Activated naive CD8-positive, alpha-beta T cell treated with anti-CD3 and anti-CD28 coated beads, Interleukin-2, amount 50 U/mL, for 24 hours (primary cell): ENCODE measurements around the gene LRP2.
"Not testable (repeated sequence)": the region's sequence is repeated elsewhere in the genome, so short reads cannot be mapped to it uniquely, and the experiment has no call there.

Experiments used
- ATAC-seq: fragments of 150-1000 bp; cut with Tn5 transposase; one replicate; pipeline ENCODE4 v1.10.0; 2021
- DNase-seq: peaks from one replicate; pipeline ENCODE4 v3.0.0; 2021
- H3K27ac Mint-ChIP-seq: one replicate; pipeline ENCODE4 v1.8.0; 2021; ENCODE audit warnings: mild to moderate bottlenecking, mixed read lengths
- H3K27me3 Mint-ChIP-seq: one replicate; pipeline ENCODE4 v1.8.0; 2021; ENCODE audit warnings: mixed read lengths
- H3K36me3 Mint-ChIP-seq: one replicate; pipeline ENCODE4 v1.8.0; 2021; ENCODE audit warnings: low read depth, mixed read lengths
- H3K4me1 Mint-ChIP-seq: one replicate; pipeline ENCODE4 v1.8.0; 2021; ENCODE audit warnings: mixed read lengths
- H3K4me3 Mint-ChIP-seq: one replicate; pipeline ENCODE4 v1.8.0; 2021; ENCODE audit warnings: mild to moderate bottlenecking, moderate library complexity, mixed read lengths
- H3K9me3 Mint-ChIP-seq: one replicate; pipeline ENCODE4 v1.8.0; 2021; ENCODE audit warnings: mixed read lengths

The LRP2 gene

DNA sequence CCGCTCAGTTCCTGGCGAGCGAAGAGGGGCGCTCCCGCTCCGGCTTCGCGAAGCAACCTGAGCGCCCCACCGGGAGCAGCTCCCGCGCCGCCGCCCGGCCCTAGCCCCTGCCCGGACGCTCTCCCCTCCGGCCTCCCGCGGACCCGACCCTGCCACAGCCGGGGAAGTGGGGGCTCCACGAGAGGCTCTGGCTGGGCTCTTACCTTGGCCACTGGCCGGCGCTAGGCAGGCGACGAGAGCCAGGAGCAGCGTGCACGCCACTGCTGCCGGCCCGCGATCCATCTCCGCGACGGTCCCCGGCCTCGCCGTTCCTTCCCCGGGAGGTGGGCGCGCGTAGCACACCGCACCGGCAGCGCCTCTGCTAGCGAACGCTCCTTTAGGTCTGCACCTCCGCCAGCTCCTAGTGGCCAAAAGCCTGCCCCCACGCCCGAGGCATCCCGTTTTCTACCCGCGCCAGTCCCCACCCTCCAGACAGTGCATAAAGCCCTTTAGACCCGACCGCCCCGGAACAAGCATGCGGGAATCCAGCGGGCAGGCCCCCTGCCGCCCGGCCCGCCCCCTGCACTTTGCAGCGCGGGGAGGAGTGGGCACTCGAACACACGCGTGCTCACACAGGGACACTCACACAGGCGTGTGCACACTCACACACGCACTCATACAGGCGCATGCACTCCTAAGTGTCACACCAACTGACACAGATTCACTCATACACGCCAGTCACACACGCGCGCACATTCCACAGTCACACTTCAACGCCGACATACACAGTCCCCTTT lies at the start of gene LRP2:
Gene LRP2 (minus strand): TSS at position 417 of the 776 bp plus-strand sequence. CDS start 135 bp downstream, at position 282.
- H3K27me3 Mint-ChIP-seq, result peaks cover 60% of the 10 kb centered on the region
- H3K9me3 Mint-ChIP-seq, result no peaks in the 10 kb centered on the region
- no peaks in the 10 kb centered on the region for H3K36me3 Mint-ChIP-seq
- peak; percentile 22 for ATAC-seq
- H3K27ac Mint-ChIP-seq, result peak within 1 kb of the TSS; percentile 68
- peaks cover 34% of the 10 kb centered on the region for H3K4me1 Mint-ChIP-seq
- DNase-seq, result peak; percentile 21
- peak within 1 kb of the TSS; percentile 84 for H3K4me3 Mint-ChIP-seq

DNA sequence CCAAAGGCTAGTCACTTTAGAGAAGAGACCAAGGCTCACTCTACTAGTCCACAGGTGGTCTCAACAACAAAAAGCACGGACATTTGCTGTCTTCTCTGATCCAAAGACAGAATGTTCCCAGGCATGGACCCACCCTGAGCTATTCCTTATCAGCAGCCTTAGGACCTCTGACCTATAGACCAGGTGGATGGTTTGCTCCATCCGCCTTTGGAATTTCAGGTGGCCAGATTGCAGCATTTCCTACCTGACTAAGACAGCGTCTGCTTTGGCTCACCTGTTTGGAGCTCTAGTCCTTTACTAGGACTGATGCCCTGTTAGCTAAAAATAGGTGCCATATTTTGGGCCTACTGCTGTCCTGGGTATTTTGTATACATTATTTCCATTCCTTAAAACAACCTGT lies 44.6 kb upstream of the LRP2 start:
- no peak overlapping the region for H3K4me3 Mint-ChIP-seq
- no peaks in the 10 kb centered on the region for H3K4me1 Mint-ChIP-seq
- H3K27me3 Mint-ChIP-seq, result peaks cover 11% of the 10 kb centered on the region
- ATAC-seq, result no peak
- H3K27ac Mint-ChIP-seq, result no peak overlapping the region
- H3K36me3 Mint-ChIP-seq, result no peaks in the 10 kb centered on the region
- no peaks in the 10 kb centered on the region for H3K9me3 Mint-ChIP-seq
- DNase-seq, result no peak

DNA sequence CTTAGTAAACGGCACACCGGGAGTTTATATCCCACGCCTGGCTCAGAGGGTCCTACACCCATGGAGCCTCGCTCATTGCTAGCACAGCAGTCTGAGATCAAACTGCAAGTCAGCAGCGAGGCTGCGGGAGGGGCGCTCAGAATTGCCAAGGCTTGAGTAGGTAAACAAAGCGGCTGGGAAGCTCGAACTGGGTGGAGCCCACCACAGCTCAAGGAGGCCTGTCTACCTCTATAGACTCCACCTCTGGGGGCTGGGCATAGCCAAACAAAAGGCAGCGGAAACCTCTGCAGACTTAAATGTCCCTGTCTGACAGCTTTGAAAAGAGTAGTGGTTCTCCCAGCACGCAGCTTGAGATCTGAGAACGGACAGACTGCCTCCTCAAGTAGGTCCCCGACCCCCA lies 37.2 kb upstream of the LRP2 start:
- not testable (repeated sequence) for ATAC-seq, H3K9me3 Mint-ChIP-seq, H3K4me1 Mint-ChIP-seq, DNase-seq, H3K27ac Mint-ChIP-seq, H3K36me3 Mint-ChIP-seq, H3K4me3 Mint-ChIP-seq
- H3K27me3 Mint-ChIP-seq, result peaks cover 16% of the 10 kb centered on the region

DNA sequence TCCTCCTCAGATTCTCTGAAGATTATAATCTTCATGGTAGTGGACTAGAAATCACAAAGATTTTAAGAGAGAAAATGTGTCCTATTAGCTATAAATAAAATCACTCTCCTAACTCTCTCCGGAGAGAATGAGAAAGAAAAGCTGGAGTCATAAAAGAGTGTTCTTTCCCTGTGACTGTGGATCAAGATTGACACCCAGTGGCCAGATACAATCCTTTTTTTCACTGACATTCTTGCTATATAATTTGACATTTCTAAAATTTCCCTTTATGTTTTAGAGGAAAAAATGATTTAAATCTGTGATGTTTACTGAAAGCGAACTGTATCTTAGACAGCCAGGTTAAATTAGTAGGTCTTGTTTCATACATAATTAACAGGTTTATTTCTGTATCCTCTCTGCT lies 35.4 kb upstream of the LRP2 start:
- no peaks in the 10 kb centered on the region for H3K36me3 Mint-ChIP-seq
- H3K4me3 Mint-ChIP-seq, result no peak overlapping the region
- H3K27me3 Mint-ChIP-seq, result peaks cover 10% of the 10 kb centered on the region
- H3K4me1 Mint-ChIP-seq, result peaks cover 2% of the 10 kb centered on the region
- no peaks in the 10 kb centered on the region for H3K9me3 Mint-ChIP-seq
- no peak overlapping the region for H3K27ac Mint-ChIP-seq
- DNase-seq, result no peak
- no peak for ATAC-seq

DNA sequence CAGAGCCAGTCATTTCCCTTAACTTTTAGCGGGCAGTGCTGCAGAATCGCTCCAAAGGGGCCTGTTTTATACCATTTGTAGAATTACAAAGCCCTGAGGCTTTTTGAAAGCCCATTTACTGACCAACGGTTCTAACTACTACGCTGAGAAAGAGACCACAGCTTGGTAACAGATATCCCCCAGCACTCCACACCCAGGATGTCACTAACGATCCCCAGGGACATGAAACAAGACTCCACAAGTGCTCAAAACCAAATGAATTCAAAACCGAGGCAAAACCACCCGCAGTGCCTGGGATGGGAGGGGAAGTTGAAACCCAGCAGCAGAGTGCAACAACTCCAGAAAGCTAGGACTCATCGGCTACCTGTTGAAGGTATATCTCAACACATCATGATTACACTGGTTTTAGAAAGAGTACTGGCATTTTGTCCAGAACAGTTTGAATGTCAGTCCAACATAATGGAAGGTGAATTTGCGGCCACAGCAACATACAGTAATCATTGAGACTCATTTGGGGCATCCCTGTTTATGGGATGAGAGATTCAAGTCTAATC lies 33.6 kb upstream of the LRP2 start:
- Mint-ChIP-seq H3K36me3 (no peaks in the 10 kb centered on the region), H3K4me3 (no peak overlapping the region)
- DNase-seq, result no peak

DNA sequence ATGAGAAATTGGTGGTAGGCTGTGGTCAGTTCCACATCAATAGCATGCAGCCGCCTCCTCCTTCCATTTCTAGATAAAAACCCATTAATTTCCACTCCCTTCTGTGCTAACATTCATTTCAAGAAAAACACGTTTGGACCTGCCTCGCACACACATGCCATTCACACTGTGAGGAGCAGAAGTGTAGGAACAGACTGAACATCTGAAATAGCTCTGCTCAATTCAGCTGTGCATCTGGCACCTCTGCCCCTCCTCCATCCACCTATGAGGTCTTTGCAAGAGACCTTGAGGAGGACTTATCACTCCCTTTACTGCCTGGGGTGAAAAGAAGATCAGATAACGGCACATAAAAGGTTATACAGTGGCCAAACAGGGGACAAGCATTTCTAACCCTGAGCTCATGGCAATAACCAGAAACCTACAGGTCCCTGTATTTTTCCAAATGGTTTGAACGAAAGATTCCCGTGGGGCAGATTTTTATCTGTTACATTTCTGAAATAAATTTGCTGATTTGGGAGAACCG lies 30.8 kb upstream of the LRP2 start:
- no peak for DNase-seq
- H3K4me1 Mint-ChIP-seq, result peaks cover 2% of the 10 kb centered on the region
- H3K36me3 Mint-ChIP-seq, result no peaks in the 10 kb centered on the region
- peaks cover 5% of the 10 kb centered on the region for H3K27me3 Mint-ChIP-seq
- no peaks in the 10 kb centered on the region for H3K9me3 Mint-ChIP-seq
- no peak overlapping the region for H3K27ac Mint-ChIP-seq
- no peak overlapping the region for H3K4me3 Mint-ChIP-seq
- ATAC-seq, result peak; percentile 20

More for the DNA sequence above, 33.6 kb upstream of the LRP2 start:
- peaks cover 2% of the 10 kb centered on the region for H3K4me1 Mint-ChIP-seq
- ATAC-seq, result no peak
- H3K27ac Mint-ChIP-seq, result no peak overlapping the region
- peaks cover 7% of the 10 kb centered on the region for H3K27me3 Mint-ChIP-seq
- no peaks in the 10 kb centered on the region for H3K9me3 Mint-ChIP-seq

DNA sequence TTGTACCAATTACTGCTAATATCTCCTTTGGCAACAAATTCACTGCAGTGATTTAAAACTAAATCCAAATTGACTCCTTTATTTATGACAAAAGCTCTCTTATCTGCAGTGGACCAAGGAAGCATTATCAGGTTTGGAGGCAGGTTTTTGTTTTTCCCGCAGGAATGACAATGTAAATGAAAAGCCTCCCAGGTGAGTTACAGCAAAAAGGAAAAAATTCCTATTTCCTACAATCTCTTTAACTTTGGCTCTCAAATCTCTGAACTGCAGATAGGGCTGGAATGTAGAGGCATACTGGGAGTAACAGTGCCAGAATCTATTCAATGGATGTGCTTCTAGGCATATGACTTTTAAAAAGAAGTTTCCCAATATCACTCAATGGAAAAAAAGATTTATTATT lies 28.9 kb upstream of the LRP2 start:
- ATAC-seq, result no peak
- H3K4me3 Mint-ChIP-seq, result no peak overlapping the region
- H3K27me3 Mint-ChIP-seq, result peaks cover 5% of the 10 kb centered on the region
- H3K4me1 Mint-ChIP-seq, result peaks cover 2% of the 10 kb centered on the region
- H3K36me3 Mint-ChIP-seq, result no peaks in the 10 kb centered on the region
- no peaks in the 10 kb centered on the region for H3K9me3 Mint-ChIP-seq
- H3K27ac Mint-ChIP-seq, result no peak overlapping the region
- DNase-seq, result no peak

DNA sequence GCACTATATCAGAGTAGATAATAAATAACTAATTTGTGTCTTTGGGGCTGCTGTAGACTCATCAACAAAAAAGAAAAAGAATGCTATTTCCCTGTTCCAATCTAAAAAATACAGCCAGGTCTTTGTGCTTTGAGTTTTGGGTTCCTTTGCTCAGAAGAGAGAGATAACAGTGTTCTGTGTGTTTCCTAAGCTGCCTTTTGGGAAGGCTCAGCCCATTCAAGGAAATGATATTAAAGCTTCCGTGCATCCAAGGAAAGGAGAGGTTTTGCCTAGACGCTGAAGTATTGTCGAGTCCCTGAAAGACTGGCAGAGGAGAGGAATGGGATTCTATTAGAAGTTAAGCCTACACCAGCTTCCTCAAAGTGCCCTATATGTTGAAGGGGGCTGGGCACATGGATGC lies 25.8 kb upstream of the LRP2 start:
- Mint-ChIP-seq H3K27me3 (peaks cover 14% of the 10 kb centered on the region), H3K4me3 (no peak overlapping the region), H3K36me3 (no peaks in the 10 kb centered on the region), H3K27ac (no peak overlapping the region), H3K9me3 (no peaks in the 10 kb centered on the region), H3K4me1 (peaks cover 2% of the 10 kb centered on the region)
- ATAC-seq (no peak), DNase-seq (no peak)

DNA sequence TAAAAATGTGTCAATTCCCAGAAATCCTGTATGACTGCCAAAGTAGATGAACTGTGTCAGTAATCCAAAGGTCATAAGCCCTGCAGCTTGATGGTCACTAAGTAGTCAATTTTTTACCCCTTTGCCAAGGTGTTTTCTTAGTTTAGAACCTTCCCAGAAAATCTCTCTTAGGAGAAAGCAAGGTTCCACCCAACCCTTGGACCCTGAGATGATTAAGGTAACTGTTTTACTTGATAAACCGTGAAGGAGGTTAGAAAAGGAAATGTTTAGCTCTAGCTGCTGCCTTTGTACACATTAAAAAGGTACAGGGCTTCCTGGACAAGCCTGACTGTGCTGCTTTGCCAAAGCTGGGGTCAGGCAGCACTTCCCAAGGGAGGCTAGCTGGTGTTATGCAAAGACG lies 24.4 kb upstream of the LRP2 start:
- Mint-ChIP-seq H3K9me3 (no peaks in the 10 kb centered on the region), H3K4me1 (no peaks in the 10 kb centered on the region), H3K4me3 (no peak overlapping the region), H3K27me3 (peaks cover 18% of the 10 kb centered on the region), H3K36me3 (no peaks in the 10 kb centered on the region), H3K27ac (no peak overlapping the region)
- DNase-seq (no peak), ATAC-seq (no peak)

DNA sequence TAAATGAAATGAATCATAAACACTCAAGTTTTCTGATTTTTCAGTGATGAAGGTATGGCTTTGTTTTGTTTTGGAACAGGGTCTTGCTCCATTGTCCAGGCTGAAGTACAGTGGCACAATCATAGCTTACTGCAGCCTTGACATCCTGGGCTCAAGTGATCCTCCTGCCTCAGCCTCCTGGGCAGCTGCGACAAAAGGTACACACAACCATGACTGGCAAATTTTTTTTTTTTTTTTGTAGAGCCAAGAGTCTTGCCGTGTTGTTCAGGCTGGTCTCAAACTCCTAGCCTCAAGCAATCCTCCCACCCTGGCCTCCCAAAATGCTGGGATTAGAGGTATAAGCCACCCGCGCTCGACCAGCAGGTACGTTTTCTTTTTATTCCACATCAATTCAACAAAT lies 22.5 kb upstream of the LRP2 start:
- peaks cover 15% of the 10 kb centered on the region for H3K27me3 Mint-ChIP-seq

DNA sequence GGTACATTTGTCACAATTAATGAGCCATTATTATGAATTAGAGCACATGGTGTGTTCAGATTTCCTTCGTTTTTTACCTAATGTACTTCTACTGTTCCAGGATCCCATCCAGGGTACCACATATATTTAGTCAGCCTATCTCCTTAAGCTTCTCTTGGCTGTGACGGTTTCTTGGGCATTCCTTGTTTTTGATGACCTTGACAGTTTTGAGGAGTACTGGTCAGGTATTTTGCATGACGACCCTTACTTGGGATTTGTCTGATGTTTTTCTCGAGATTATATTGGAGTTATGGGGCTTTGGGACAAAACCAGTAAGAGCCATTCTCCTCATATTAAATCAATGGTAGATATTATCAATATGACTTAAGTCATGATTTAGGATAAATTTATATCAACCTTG lies 10.2 kb upstream of the LRP2 start:
- Mint-ChIP-seq H3K27me3 (peaks cover 25% of the 10 kb centered on the region), H3K36me3 (no peaks in the 10 kb centered on the region), H3K9me3 (no peaks in the 10 kb centered on the region), H3K4me1 (no peaks in the 10 kb centered on the region), H3K4me3 (no peak overlapping the region), H3K27ac (no peak overlapping the region)
- DNase-seq, result no peak
- ATAC-seq, result no peak

More for the DNA sequence above, 22.5 kb upstream of the LRP2 start:
- no peak for ATAC-seq
- Mint-ChIP-seq H3K9me3 (no peaks in the 10 kb centered on the region), H3K27ac (no peak overlapping the region), H3K4me1 (no peaks in the 10 kb centered on the region), H3K4me3 (no peak overlapping the region), H3K36me3 (no peaks in the 10 kb centered on the region)
- no peak for DNase-seq

DNA sequence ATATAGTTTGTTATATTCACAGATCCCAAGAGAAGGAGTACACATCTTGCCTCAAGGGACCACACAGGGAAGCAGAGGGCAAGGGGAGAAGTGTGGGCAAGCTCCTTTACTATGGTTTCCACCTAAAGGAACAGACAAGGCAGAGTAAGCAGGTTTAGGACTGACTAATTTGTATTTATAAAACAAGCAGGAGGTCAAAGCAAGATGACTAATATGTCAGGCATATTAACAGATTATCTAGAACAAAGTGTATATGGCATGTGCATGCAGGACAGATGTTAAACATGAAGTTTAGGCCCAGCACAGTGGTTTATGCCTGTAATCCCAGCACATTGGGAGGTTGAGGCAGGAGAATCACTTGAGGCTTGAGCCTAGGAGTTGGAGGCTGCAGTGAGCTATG lies 3.7 kb upstream of the LRP2 start:
- no peak overlapping the region for H3K4me3 Mint-ChIP-seq
- no peaks in the 10 kb centered on the region for H3K9me3 Mint-ChIP-seq
- peaks cover 41% of the 10 kb centered on the region for H3K27me3 Mint-ChIP-seq
- no peaks in the 10 kb centered on the region for H3K36me3 Mint-ChIP-seq
- H3K4me1 Mint-ChIP-seq, result peaks cover 34% of the 10 kb centered on the region
- DNase-seq (no peak), ATAC-seq (no peak)
- no peak overlapping the region for H3K27ac Mint-ChIP-seq

DNA sequence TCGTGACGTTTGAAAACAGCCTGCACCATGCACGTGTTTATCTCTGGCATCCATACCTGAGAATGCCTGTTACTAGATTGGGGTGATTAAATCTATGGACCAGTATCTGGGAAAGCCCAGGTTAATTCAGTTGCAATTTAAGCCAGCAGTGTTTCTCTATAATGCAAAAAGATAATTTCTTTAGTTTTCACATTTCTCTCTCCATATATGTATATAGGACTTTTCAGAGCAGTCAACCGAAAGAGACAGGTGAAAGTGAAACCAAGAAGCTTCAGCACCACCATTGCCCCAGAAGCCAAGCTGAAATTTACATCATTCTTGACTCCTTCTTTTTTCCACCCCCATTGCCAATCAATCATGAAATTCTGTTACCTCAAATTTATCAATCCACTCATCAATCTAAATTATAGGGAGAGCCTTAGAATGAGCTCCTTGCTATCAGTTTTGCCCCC lies 2.7 kb upstream of the LRP2 start:
- DNase-seq (no peak), ATAC-seq (no peak)
- peaks cover 34% of the 10 kb centered on the region for H3K4me1 Mint-ChIP-seq
- no peaks in the 10 kb centered on the region for H3K36me3 Mint-ChIP-seq
- H3K27me3 Mint-ChIP-seq, result peaks cover 48% of the 10 kb centered on the region
- no peak overlapping the region for H3K27ac Mint-ChIP-seq
- no peaks in the 10 kb centered on the region for H3K9me3 Mint-ChIP-seq
- peak overlapping the region; percentile 84 for H3K4me3 Mint-ChIP-seq

DNA sequence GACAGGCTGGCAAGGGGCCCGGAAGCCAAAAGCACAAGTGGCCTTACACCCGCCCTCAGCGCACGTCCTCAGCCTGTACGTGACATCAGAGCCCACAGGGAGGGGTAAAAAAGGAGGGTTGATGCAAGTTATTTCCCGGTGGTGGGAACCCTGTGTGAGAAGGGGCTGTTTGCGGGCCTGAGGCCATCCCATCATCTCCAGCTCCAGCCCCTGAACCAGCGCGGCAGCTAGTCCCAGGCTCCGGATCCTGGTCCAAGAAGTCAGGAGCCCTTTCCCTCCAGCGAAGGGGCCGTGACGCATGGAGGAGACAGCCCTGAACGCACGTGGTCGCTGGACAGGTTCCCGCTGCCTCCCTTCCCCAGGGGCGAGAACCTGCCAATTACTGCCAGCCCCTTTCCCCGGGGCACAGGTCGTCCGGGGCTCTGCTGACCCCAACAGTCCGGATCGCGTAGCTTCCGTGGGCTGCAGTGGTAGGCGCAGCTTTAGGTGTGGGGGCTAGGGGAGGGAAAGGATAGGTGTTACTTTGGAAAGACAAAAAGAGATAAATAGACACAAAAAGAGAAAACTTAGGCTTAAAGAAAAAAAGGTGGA lies 1.3 kb upstream of the LRP2 start:
- peak; percentile 67 for ATAC-seq
- Mint-ChIP-seq H3K4me3 (peak overlapping the region; percentile 84), H3K27me3 (peaks cover 52% of the 10 kb centered on the region), H3K4me1 (peaks cover 34% of the 10 kb centered on the region), H3K9me3 (no peaks in the 10 kb centered on the region), H3K36me3 (no peaks in the 10 kb centered on the region), H3K27ac (peak overlapping the region; percentile 68)
- peak; percentile 60 for DNase-seq
